Mesenteric fat pad (tissue), 1 donor: ENCODE results near the gene CPEB4. TPM values are rescaled to one million over a fixed set of nuclear protein-coding genes. Genes with fewer than 3 reads are reported as not detected.

Experiments used
- DNase-seq: peaks from one replicate; pipeline ENCODE4 v3.0.0-alpha.2; 2020; ENCODE audit warnings: low spot score
- total RNA-seq: library from RNA; stranded (reverse); fragmentation: NEBNext Ultra II Directional; extraction: Animal tissue kit (Norgen Biotek cat#: 25700); gene quantifications from one replicate; pipeline ENCODE4 v1.2.1, GENCODE V29; 2021
- donor health status: DM: yes; HTN: yes; CAD: no.

Gene CPEB4
- total RNA-seq, 1 donor from 2014 or later = 60.2 TPM

- DNase-seq = no peak
Measured at GRCh38 chr5:173911623-173912022, 23.5 kb downstream of the CPEB4 start.

GRCh38 chr5:173913686-173914321 is 25.7 kb downstream of the CPEB4 start:
- no peak for DNase-seq

GRCh38 chr5:173915310-173916014 is 27.3 kb downstream of the CPEB4 start:
- DNase-seq = no peak

- no peak for DNase-seq
Measured at GRCh38 chr5:173916233-173916632, 28.1 kb downstream of the CPEB4 start.

GRCh38 chr5:173917788-173918786 is 29.9 kb downstream of the CPEB4 start:
- DNase-seq = no peak

GRCh38 chr5:173919443-173919842 is 31.3 kb downstream of the CPEB4 start:
- DNase-seq = no peak

GRCh38 chr5:173920024-173920753 is 32.0 kb downstream of the CPEB4 start:
- DNase-seq = no peak

- no peak for DNase-seq
Measured at GRCh38 chr5:173920866-173921555, 32.9 kb downstream of the CPEB4 start.

- no peak for DNase-seq
Measured at GRCh38 chr5:173922527-173922926, 34.4 kb downstream of the CPEB4 start.

- DNase-seq = no peak
Measured at GRCh38 chr5:173923218-173924095, 35.3 kb downstream of the CPEB4 start.

- no peak for DNase-seq
Measured at GRCh38 chr5:173924899-173925298, 36.8 kb downstream of the CPEB4 start.

- DNase-seq = no peak
Measured at GRCh38 chr5:173925449-173926071, 37.4 kb downstream of the CPEB4 start.

- DNase-seq = no peak
Measured at GRCh38 chr5:173926359-173926758, 38.2 kb downstream of the CPEB4 start.

GRCh38 chr5:173928871-173929574 is 40.9 kb downstream of the CPEB4 start:
- DNase-seq = no peak

- no peak for DNase-seq
Measured at GRCh38 chr5:173932695-173933139, 44.6 kb downstream of the CPEB4 start.

GRCh38 chr5:173933901-173934300 is 45.8 kb downstream of the CPEB4 start:
- DNase-seq = no peak

GRCh38 chr5:173935396-173935795 is 47.2 kb downstream of the CPEB4 start:
- no peak for DNase-seq

- no peak for DNase-seq
Measured at GRCh38 chr5:173940269-173940668, 52.1 kb downstream of the CPEB4 start.
